DMS153 treated with DMSO at 0.1 percent for 48 hours (cell line): ENCODE data around the gene RAB19.

ENCODE experiments used
- DNase-seq: peaks from one replicate; lab custom pipeline; 2025; ENCODE audit not compliant: unreplicated experiment; lab: John Stamatoyannopoulos, UW

RAB19 gene

GRCh38 chr7:140403878-140404564 is at the start of gene RAB19:
TSS of gene RAB19 (plus strand) at chr7:140404058. CDS start at chr7:140407647, 3,589 bp downstream.
- peak; percentile 76 for DNase-seq

- no peak for DNase-seq
Observed at GRCh38 chr7:140358024-140358411, 45.8 kb upstream of the RAB19 start.

DNA sequence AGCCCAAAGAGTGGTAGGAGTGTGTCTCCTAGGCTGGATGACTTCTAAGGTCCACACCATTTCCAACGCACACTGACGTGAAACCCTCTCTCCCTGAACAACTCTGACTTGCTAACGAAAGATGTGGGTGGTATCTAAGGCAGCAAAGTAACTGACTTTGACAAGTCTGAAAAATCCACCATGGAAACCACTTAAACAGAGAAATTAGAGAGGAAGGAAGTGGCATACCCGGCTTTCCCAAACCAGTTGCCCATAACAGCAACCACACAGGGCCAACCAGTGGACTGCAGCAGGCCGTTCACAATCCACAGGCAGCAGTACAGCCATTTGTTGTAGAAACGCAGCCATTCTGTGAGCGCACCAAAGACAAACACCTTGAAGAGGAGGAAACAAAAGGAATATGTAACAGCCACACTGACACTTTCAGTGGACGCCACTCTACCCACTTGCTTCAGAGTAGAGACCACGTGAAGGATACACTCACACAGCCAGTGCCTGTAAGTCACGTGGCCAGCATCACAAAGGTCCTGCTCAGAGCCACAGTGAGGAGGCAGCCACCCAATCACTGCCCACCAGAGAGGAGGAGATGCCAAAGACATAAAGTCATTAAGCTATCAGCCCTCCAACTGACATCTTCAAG is 45.3 kb upstream of the RAB19 start:
- DNase-seq: no peak

DNA sequence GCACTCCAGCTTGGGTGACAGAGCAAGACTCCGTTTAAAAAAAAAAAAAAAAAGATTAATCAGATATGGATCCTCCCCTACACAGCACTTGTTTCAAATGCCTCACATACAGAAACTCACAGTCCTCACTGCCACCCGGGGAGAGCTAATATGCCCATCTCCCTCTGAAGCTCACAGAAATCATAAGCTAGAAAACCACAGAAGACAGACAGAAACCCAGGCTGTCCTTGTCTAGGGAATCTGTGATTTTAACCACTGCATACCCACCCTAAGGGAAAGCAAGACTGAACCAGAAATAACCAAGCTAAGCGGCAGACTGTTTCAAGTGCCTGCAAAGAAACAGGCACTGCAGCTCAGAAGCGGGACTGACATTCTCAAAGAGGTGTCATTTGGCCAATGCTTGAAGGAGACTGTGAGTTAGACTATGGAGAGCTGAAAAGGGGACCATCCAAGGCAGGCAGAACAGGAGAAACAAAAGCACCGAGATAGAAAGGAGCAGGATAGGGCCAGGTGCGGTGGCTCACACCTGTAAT is 43.1 kb upstream of the RAB19 start:
- no peak for DNase-seq

DNA sequence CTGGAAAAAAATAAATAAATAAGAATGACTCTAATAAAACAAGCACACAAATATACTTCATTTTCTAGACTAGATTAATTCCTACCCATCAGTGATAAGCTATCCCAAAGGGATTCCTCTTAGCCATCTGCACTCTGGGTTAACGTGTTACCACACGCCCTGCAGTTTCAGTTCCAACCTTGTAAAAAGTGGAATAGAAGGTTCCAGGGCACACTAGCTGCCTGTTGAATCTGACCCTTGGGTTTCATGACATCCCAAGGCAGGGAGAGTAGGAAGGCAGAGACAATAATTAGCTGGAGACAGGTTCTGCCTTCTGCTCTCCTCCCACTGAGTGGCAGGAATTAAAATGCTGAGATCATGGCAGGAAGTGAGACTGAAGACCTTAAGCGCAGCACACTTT is 39.0 kb upstream of the RAB19 start:
- DNase-seq: peak; percentile 39

DNA sequence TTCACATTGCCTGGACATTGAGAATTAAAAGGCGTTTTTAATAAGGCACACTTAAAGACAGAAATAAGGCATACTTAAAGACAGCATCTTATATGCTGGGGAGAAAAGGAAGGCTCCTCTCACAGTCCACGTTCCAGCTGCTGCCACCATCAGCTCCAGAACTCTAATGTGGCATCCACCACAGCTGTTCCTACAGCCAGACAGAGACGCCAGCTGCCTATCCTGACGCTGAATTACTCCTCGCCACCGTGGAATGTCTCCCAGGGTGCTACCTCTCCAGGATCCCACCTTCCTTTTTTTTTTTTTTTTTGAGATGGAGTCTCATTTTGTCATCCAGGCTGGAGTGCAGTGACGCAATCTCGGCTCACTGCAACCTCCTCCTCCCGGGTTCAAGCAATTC is 36.3 kb upstream of the RAB19 start:
- no peak for DNase-seq

- DNase-seq: no peak
Observed at GRCh38 chr7:140369294-140369693, 34.6 kb upstream of the RAB19 start.

- DNase-seq: no peak
Observed at GRCh38 chr7:140375323-140375722, 28.5 kb upstream of the RAB19 start.

GRCh38 chr7:140375892-140376730 is 27.7 kb upstream of the RAB19 start:
- no peak for DNase-seq

DNA sequence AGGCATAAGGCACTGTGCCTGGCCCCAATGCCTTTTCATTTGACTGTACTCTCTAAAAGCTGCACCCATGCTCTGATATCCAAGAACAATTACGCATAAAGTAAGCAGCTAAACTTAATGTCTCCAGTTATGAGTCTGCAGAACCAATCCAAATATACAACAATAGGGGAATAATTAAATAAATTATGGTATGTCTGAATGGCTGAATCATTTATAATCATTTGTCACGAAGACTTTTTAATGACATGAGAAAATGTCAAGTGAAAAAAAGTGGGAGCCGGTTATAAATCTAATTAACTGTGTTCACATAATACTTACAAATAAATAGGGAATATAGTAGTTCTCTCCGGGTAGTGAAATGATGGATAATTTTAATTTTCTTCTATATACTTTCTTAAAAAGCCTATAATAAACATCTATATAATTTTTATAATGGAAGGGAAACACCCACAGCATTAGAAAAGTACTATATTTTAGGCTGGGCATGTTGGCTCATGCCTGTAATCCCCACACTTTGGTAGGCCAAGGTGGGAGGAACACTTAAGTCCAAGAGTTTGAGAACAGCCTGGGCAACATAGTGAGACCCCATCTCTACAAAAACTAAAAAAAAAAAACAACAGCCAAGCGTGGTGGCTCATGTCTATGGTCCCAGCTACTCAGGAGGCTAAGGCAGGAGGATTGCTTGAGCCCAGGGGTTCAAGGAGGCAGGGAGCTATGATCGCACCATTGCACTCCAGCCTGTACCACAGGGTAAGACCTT is 19.7 kb upstream of the RAB19 start:
- DNase-seq: no peak

GRCh38 chr7:140384894-140385545 is 18.8 kb upstream of the RAB19 start:
- DNase-seq: no peak

DNA sequence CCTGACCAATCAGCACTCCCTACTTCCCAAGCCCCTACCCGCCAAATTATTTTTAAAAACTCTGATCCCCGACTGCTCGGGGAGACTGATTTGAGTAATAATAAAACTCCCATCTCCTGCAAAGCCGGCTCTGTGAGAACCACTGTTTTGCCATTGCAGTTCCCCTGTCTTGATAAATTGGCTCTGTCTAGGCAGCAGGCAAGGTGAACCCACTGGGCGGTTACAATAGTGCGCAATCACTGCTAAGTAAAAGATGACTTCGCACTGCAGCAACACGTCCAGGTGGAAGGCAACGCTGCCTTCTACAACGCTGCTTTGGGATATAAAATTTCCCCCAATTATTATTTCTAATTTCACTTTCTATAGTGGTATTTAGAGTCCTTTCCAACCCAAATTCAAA is 14.4 kb upstream of the RAB19 start:
- no peak for DNase-seq

- no peak for DNase-seq
Observed at GRCh38 chr7:140390034-140390433, 13.8 kb upstream of the RAB19 start.

- DNase-seq: no peak
Observed at GRCh38 chr7:140390466-140391190, 13.2 kb upstream of the RAB19 start.

- no peak for DNase-seq
Observed at GRCh38 chr7:140391634-140392033, 12.2 kb upstream of the RAB19 start.

DNA sequence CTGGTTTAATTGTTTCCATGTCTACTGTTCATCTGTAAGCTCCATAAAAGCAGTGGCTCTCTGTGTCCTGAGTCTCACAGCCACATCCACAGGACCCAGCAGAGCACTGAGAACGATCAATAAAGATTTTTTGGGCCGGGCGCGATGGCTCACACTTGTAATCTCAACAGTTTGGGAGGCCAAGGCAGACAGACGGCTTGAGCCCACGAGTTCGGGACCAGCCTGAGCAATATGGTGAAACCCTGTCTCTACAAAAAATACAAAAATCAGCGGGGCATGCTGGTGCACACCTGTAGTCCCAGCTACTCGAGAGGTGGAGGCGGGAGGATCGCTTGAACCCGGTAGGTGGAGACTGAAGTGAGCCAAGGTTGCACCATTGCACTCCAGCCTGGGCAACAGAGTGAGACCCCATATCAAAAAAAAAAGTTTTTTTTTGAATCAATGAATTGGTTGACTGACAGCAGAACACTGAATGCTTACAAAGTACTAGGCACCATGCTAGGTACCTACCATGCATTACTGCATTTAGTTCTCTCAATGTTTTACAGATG is 10.0 kb upstream of the RAB19 start:
- no peak for DNase-seq

DNA sequence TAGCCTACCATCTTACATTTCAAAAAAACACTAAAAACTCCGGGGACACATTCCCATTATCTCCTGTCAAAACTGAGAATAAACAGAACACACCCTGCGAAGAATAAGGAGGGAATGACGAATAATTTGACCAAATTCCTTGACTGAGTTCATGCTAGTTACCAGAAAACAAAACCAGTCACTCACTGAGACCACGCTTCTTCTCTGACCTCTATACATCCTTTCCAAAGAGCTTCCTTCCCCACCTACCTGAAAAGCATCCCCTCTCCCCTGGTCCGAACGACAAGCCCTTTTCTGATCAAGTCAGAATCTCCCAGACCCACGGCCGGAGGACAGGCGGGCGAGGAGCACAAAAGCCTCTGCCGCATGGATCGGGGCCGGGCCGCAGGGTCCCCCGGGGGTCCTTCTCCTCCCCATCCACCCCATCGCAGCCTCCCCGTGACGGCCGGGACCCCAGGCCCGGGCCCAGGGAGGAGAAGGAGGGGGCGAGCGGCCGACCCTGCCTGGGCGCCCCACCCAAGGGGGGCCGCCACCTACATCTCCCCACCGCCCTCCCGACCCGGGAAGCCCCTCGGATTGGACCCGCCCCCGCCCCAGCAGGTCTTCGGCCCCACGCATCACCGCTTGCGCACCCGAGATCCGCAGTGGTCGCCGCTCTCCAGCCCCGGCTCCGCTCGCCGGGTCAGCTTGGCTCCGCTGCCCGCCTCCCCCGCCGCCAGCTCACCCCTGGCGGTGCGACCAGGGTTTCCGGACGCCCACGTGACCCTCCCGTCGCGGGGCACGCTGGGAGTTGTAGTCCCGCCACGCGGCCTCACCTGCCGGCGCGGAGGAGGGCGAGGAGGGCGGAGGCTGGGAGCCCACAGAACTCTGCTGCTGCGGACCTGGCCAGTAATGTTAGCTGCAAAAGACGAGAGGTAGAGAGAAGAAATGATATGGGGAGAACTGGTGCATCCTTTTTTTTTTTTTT is 5.8 kb upstream of the RAB19 start, which contains the start of gene SLC37A3:
TSS of gene SLC37A3 (minus strand) at position 747 of the 967 bp plus-strand sequence. CDS start 16,004 bp downstream, outside the sequence.
- peak; percentile 60 for DNase-seq

- no peak for DNase-seq
Observed at GRCh38 chr7:140398821-140399220, 5.0 kb upstream of the RAB19 start.
